ENCODE data around the gene SF3B1. TPM values are rescaled to one million over a fixed set of nuclear protein-coding genes. Genes with fewer than 3 reads are reported as not detected.
"Not testable (repeated sequence)": the region's sequence is repeated elsewhere in the genome, so short reads cannot be mapped to it uniquely, and the experiment has no call there.

SF3B1 gene
- total RNA-seq, 4 donors from 2014 or later, result 113 to 259 (median 149) TPM

DNA sequence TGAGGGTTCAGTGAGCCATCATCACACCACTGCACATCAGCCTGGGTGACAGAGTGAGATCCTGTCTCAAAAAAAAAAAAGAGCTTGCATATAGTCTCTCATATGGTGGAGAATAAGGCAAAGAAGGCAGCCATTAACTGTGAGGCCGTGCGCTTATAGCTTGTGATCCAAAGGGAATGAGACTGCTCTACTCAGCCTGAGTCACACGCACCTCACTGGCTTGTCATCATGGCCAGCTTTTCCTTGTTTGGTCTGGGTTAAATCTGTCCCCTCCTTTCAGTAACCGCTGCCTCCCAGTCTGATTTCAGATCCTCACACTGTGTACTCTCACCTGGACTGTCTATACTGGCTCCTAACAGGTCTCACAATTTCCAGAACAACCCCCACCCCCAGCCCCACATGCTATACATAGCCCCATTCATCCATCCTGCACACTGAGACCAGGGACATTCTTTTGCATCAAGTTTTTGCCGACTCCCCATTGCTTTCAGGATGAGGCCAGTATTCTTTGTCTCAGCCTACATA lies 88.9 kb downstream of the SF3B1 start:
- no peak overlapping the region for H3K27ac ChIP-seq
- no peak overlapping the region for H3K4me3 ChIP-seq
- no peaks in the 10 kb centered on the region for H3K27me3 ChIP-seq
- DNase-seq, result no peak
- no peaks in the 10 kb centered on the region for H3K9me3 ChIP-seq
- H3K36me3 ChIP-seq, result no peaks in the 10 kb centered on the region
- TF ChIP-seq POLR2A (IDR thresholded peaks at IDR 0.05), result no peak
- TF ChIP-seq, protein P1, sequence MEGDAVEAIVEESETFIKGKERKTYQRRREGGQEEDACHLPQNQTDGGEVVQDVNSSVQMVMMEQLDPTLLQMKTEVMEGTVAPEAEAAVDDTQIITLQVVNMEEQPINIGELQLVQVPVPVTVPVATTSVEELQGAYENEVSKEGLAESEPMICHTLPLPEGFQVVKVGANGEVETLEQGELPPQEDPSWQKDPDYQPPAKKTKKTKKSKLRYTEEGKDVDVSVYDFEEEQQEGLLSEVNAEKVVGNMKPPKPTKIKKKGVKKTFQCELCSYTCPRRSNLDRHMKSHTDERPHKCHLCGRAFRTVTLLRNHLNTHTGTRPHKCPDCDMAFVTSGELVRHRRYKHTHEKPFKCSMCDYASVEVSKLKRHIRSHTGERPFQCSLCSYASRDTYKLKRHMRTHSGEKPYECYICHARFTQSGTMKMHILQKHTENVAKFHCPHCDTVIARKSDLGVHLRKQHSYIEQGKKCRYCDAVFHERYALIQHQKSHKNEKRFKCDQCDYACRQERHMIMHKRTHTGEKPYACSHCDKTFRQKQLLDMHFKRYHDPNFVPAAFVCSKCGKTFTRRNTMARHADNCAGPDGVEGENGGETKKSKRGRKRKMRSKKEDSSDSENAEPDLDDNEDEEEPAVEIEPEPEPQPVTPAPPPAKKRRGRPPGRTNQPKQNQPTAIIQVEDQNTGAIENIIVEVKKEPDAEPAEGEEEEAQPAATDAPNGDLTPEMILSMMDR (IDR thresholded peaks at IDR 0.05), result no peak
- 83 to 91% methylated on average over 5 of the region's 5 CpGs for WGBS, 2 donors
- H3K4me1 ChIP-seq, result no peaks in the 10 kb centered on the region
- intact Hi-C loops (cut with DNase I), result no loop called here

DNA sequence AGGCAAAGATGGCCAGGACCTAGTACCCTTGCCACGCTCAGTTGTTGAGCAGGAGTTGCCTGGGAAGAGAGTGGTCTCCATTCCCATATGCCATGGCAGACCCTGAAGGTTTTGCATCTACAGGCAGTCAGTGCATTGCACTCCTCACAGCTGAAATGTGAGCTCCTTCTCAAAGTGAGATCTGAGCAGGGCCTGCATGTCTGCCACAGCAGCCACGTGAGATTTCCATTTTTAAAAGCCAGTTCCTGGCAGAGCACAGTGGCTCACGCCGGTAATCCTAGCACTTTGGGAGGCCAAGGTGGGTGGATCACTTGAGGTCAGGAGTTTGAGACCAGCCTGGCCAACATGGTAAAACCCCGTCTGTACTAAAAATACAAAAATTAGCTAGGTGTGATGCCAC lies 90.9 kb downstream of the SF3B1 start:
- H3K4me1 ChIP-seq; H3K9me3 ChIP-seq; H3K27ac ChIP-seq; intact Hi-C loops (cut with DNase I); DNase-seq; H3K36me3 ChIP-seq; H3K27me3 ChIP-seq; H3K4me3 ChIP-seq: not testable (repeated sequence)
- whole genome bisulfite sequencing, 2 donors, result 71 to 90% methylated on average over 2 to 5 of the region's 5 CpGs

DNA sequence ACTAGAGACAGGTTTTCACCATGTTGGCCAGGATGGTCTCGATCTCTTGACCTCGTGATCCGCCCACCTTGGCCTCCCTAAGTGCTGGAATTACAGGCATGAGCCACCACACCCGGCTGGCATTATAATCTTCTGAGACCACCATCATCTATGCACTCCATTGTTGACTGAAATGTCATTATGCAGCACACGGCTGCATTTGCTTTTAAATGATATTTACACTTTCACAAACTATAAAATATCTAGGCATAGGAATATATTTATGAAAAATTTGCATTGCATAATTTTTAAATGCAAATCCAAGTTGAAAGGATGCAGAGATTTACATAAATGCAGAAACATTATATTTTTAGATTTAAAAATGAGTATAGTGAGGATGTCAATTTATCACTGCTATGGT lies 94.2 kb downstream of the SF3B1 start:
- no peak for TF ChIP-seq POLR2A (IDR thresholded peaks at IDR 0.05)
- TF ChIP-seq, protein P1 (IDR thresholded peaks at IDR 0.05), result no peak
- intact Hi-C loops (cut with DNase I), result no loop called here
- no peaks in the 10 kb centered on the region for H3K4me1 ChIP-seq
- no peak for DNase-seq
- WGBS, 2 donors, result 83 to 85% methylated on average over 5 of the region's 5 CpGs
- no peak overlapping the region for H3K27ac ChIP-seq
- no peaks in the 10 kb centered on the region for H3K36me3 ChIP-seq
- no peaks in the 10 kb centered on the region for H3K9me3 ChIP-seq
- H3K27me3 ChIP-seq, result no peaks in the 10 kb centered on the region
- H3K4me3 ChIP-seq, result no peak overlapping the region

Small RNAs within 50 kb of the gene (small RNA-seq; reads per million reads assigned to genes)
- gene RF00394, result 0 reads per million in 4 donors
- 0 reads per million in 4 donors for gene RNU6-1029P

Other genes with a start within 250 kb of the SF3B1 start
- gene ANKRD44, start 124.2 kb downstream of the SF3B1 start, total RNA-seq, result 10 to 100 TPM in 2 of 4 donors, 1 to 10 TPM in 2; 4.5 to 54.0 (median 11.4) TPM
- gene COQ10B, start 18.5 kb upstream of the SF3B1 start, total RNA-seq, result 10 to 100 TPM; 15.9 to 26.3 (median 22.7) TPM
- gene HSPD1, start 64.8 kb upstream of the SF3B1 start, total RNA-seq, result 100 to 1,000 TPM; 101 to 226 (median 177) TPM
- gene HSPE1, start 65.4 kb upstream of the SF3B1 start, total RNA-seq, result 100 to 1,000 TPM in 3 of 4 donors, 10 to 100 TPM in 1; 80.9 to 217 (median 138) TPM
- 10 to 100 TPM; 30.7 to 47.1 (median 38.5) TPM for gene MOB4, start 81.0 kb upstream of the SF3B1 start, total RNA-seq
- gene RFTN2, start 240.6 kb upstream of the SF3B1 start, total RNA-seq, result 1 to 10 TPM in 3 of 4 donors, not detected in 1; 1.4 to 7.4 (median 2.7) TPM